ENCODE measurements around the gene RBL1.
"Not testable (repeated sequence)": the region's sequence is repeated elsewhere in the genome, so short reads cannot be mapped to it uniquely, and the experiment has no call there.

RBL1 gene

DNA sequence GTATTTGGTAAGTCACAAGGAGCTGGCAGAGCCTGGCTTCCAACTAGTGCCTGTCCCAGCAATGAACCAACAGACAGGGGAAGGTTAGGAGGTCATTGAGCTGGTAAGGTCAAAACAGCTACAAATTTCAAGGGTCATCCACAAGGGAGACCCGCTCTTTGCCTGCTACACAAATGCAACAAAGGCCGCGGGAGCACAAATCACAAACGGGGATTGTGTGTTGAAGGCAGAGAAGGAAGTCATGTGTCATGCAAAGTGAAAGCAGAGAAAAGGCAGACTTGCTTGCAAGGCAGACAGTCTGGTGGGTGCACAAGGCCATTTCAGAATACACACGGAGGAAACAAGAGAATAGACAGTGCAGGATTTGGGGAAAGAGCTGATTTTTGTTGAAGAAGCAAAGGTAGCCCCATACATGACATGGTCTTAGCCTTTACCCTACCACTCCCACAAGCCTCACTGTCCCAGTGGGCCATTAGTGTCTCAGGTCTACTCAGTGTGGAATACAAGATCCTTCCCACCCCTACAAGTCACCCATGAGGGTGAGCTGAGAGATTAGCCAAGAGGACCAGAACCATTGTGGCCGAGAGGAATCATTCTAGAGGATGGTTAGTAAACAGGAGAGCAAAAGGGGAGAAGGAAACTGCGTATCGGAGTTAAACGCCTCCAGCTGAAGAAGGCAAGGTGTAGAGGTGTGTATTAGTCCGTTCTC, 126.2 kb downstream of the RBL1 start:
- Mint-ChIP-seq H3K36me3 (ENCODE audit: low read depth) (no peaks in the 10 kb centered on the region), H3K4me3 (no peak overlapping the region), H3K9me3 (peaks cover 15% of the 10 kb centered on the region), H3K27me3 (ENCODE audit: low read depth) (no peaks in the 10 kb centered on the region), H3K27ac (no peak overlapping the region), H3K4me1 (no peaks in the 10 kb centered on the region)
- TF ChIP-seq, protein P1, sequence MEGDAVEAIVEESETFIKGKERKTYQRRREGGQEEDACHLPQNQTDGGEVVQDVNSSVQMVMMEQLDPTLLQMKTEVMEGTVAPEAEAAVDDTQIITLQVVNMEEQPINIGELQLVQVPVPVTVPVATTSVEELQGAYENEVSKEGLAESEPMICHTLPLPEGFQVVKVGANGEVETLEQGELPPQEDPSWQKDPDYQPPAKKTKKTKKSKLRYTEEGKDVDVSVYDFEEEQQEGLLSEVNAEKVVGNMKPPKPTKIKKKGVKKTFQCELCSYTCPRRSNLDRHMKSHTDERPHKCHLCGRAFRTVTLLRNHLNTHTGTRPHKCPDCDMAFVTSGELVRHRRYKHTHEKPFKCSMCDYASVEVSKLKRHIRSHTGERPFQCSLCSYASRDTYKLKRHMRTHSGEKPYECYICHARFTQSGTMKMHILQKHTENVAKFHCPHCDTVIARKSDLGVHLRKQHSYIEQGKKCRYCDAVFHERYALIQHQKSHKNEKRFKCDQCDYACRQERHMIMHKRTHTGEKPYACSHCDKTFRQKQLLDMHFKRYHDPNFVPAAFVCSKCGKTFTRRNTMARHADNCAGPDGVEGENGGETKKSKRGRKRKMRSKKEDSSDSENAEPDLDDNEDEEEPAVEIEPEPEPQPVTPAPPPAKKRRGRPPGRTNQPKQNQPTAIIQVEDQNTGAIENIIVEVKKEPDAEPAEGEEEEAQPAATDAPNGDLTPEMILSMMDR (IDR thresholded peaks at IDR 0.05; ENCODE audit: unreplicated experiment in 3 of 3): no peak

DNA sequence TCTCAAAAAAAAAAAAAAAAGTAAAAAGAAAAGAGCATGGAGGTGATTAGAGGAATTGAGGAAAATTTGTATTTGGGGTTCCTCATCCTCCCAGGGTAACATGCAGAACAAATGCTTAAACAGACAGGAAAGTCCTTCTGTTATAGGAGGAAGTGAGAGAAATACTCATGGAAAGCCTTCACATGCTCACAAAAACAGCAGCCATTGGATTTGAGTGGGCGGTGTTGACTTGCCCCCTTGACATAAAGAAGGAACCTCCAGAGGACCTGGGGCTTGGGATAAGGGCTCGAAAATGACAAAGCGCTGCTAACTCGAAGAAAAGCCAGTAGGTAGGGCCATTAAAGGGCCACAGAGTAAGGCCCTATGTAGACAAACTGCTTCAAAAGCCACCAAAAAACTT, 126.7 kb downstream of the RBL1 start:
- Mint-ChIP-seq H3K27me3 (ENCODE audit: low read depth) (no peaks in the 10 kb centered on the region), H3K36me3 (ENCODE audit: low read depth) (no peaks in the 10 kb centered on the region), H3K4me1 (no peaks in the 10 kb centered on the region), H3K4me3 (no peak overlapping the region), H3K9me3 (peaks cover 15% of the 10 kb centered on the region), H3K27ac (no peak overlapping the region)
- TF ChIP-seq, protein P1 (IDR thresholded peaks at IDR 0.05; ENCODE audit: unreplicated experiment in 3 of 3): no peak

DNA sequence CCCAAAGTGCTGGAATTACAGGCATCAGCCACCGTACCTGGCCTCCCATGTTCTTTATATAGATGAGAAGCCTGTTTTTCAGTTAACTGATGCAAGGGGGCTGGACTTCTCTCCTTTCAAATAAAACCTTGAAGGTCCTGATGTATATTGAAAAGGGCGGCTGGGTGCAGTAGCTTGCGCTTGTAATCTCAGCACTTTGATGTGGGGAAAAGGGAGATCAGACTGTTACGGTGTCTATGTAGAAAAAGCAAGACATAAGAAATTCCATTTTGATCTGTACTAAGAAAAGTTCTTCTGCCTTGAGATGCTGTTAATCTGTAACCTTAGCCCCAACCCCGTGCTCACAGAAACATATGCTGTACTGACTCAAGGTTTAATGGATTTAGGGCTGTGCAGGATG, 128.2 kb downstream of the RBL1 start:
- Mint-ChIP-seq H3K9me3 (peaks cover 19% of the 10 kb centered on the region), H3K27ac (no peak overlapping the region), H3K27me3 (ENCODE audit: low read depth) (no peaks in the 10 kb centered on the region), H3K36me3 (ENCODE audit: low read depth) (peaks cover 3% of the 10 kb centered on the region), H3K4me3 (no peak overlapping the region), H3K4me1 (no peaks in the 10 kb centered on the region)
- TF ChIP-seq, protein P1 (IDR thresholded peaks at IDR 0.05; ENCODE audit: unreplicated experiment in 3 of 3): no peak

DNA sequence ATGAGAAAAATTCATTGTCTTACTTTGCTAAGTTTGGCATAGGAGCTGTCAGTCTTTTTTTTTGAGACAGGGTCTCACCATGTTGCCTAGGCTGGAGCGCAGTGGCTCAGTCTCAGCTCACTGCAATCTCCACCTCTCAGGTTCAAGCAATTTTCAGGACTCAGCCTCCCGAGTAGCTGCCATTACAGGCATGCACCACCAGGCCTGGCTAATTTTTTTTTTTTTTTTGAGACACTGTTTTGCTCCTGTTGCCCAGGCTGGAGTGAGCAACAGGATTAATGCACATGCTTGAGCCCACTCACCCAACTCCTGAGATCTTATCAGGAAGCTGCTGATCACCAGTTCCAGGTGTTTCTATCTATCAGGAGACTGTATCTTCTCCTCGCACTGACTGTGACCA, 128.8 kb downstream of the RBL1 start:
- peaks cover 25% of the 10 kb centered on the region for H3K9me3 Mint-ChIP-seq
- H3K27me3 Mint-ChIP-seq (ENCODE audit: low read depth); H3K4me1 Mint-ChIP-seq; H3K36me3 Mint-ChIP-seq (ENCODE audit: low read depth); H3K27ac Mint-ChIP-seq; H3K4me3 Mint-ChIP-seq: not testable (repeated sequence)

DNA sequence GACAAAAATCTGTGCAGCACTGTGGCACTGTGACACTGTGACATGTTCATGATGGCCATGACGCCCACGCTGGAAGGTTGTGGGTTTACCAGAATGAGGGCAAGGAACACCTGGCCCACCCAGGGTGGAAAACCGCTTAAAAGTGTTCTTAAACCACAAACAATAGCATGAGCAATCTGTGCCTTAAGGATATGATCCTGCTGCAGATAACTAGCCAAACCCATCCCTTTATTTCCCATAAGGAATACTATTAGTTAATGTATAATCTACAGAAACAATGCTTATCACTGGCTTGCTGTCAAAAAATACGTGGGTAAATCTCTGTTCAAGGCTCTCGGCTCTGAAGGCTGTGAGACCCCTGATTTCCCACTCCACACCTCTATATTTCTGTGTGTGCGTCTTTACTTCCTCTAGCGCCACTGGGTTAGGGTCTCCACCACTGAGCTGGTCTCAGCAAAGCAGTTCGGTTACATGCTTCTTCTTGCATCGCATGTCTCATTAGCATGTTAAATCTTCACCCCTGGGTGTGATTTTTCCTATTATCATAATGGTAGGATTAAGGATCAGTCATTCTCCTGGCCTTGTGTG, 133.3 kb downstream of the RBL1 start:
- not testable (repeated sequence) for H3K27ac Mint-ChIP-seq; H3K27me3 Mint-ChIP-seq (ENCODE audit: low read depth); H3K36me3 Mint-ChIP-seq (ENCODE audit: low read depth); H3K4me3 Mint-ChIP-seq; H3K4me1 Mint-ChIP-seq
- H3K9me3 Mint-ChIP-seq: peaks cover 16% of the 10 kb centered on the region

DNA sequence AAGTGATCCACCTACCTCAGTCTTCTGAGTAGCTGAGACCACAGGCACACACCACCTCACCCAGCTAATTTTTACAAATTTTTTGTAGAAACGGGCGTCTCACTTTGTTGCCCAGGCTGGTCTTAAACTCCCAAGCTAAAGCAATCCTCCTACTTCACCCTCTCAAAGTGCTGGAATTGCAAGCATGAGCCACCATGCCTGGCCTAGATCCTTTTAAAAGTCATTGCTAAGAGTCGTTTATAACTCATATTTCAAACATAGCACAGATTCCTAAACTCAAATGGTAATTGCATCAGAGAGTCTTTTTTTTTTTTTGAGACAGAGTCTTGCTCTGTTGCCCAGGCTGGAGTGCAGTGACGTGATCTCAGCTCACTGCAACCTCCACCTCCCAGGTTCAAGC, 136.6 kb downstream of the RBL1 start:
- Mint-ChIP-seq H3K27ac (no peak overlapping the region), H3K27me3 (ENCODE audit: low read depth) (no peaks in the 10 kb centered on the region), H3K9me3 (peaks cover 16% of the 10 kb centered on the region), H3K36me3 (ENCODE audit: low read depth) (peaks cover 5% of the 10 kb centered on the region), H3K4me3 (no peak overlapping the region), H3K4me1 (peaks cover 5% of the 10 kb centered on the region)
- TF ChIP-seq, protein P1 (IDR thresholded peaks at IDR 0.05; ENCODE audit: unreplicated experiment in 3 of 3): no peak
